ENCODE measurements around the gene PALMD.

DNA sequence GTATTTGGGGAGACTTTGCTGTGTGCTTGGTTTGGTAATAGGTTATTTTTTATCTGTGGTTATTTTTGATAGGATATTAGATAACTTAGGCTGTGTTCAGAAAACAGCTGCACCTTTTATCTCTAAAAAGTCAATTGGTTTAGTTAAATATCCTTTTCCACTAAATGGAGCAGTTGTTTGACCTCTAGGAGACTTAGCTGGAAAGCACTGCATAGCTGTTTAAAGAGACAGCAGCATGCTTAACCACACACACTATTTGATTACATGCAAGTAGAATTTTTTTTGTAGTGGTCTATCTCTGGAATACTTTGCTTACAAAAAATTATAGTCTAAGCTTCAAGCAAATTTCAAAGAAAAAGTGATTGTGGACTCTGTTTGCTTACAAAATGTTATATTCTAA is 6.5 kb upstream of the PALMD start:
- TF ChIP-seq, protein P1, sequence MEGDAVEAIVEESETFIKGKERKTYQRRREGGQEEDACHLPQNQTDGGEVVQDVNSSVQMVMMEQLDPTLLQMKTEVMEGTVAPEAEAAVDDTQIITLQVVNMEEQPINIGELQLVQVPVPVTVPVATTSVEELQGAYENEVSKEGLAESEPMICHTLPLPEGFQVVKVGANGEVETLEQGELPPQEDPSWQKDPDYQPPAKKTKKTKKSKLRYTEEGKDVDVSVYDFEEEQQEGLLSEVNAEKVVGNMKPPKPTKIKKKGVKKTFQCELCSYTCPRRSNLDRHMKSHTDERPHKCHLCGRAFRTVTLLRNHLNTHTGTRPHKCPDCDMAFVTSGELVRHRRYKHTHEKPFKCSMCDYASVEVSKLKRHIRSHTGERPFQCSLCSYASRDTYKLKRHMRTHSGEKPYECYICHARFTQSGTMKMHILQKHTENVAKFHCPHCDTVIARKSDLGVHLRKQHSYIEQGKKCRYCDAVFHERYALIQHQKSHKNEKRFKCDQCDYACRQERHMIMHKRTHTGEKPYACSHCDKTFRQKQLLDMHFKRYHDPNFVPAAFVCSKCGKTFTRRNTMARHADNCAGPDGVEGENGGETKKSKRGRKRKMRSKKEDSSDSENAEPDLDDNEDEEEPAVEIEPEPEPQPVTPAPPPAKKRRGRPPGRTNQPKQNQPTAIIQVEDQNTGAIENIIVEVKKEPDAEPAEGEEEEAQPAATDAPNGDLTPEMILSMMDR (IDR thresholded peaks at IDR 0.05), result no peak
- TF ChIP-seq POLR2AphosphoS5 (IDR thresholded peaks at IDR 0.05), result no peak

Measured in prostate gland (tissue), 2 donors.